Measurements from ENCODE around the gene SLC25A6.
"Not testable (repeated sequence)": the region's sequence is repeated elsewhere in the genome, so short reads cannot be mapped to it uniquely, and the experiment has no call there.

- not testable (repeated sequence) for TF ChIP-seq CTCF, EP300, POLR2A (IDR thresholded peaks at IDR 0.05)
These were observed 13.9 kb upstream of the SLC25A6 start for GRCh38 chrX:1405769-1406168.

All from tibial nerve (tissue), 4 donors.